PFSK-1 (cell line): ENCODE data around the gene TNIP1.

Experiments used
- FOXP2 ChIP-seq: optimal IDR thresholded peaks from 2 replicates; pipeline ENCODE3; 2011; ENCODE audit warnings: borderline replicate concordance, control low read depth, inconsistent platforms; ENCODE audit not compliant: insufficient read depth; ENCODE audit errors: extremely low read length, extremely low read depth
- POLR2AphosphoS5 ChIP-seq: IDR thresholded peaks from 2 replicates; pipeline ENCODE4 v1.6.1; 2012; ENCODE audit warnings: low read depth, mild to moderate bottlenecking, control low read depth, low read length, moderate library complexity
- REST ChIP-seq, 2 experiments: IDR thresholded peaks; 2 replicates each; pipeline versions ENCODE4 v1.6.1 to v1.8.0; 2011 to 2012; ENCODE audit warnings: low read depth in 2 of 2, low read length in 2 of 2, control low read depth in 1 of 2, inconsistent platforms in 1 of 2, mild to moderate bottlenecking in 1 of 2, moderate library complexity in 1 of 2; ENCODE audit not compliant: insufficient read depth in 1 of 2
- SIN3A ChIP-seq: IDR thresholded peaks from 2 replicates; pipeline ENCODE4 v1.6.1; 2012; ENCODE audit warnings: mild to moderate bottlenecking, low read length, moderate library complexity, borderline replicate concordance; ENCODE audit not compliant: insufficient read depth
- TAF1 ChIP-seq: IDR thresholded peaks from 2 replicates; pipeline ENCODE4 v1.6.1; 2012; ENCODE audit warnings: low read length, control low read depth, borderline replicate concordance; ENCODE audit not compliant: insufficient read depth

DNA sequence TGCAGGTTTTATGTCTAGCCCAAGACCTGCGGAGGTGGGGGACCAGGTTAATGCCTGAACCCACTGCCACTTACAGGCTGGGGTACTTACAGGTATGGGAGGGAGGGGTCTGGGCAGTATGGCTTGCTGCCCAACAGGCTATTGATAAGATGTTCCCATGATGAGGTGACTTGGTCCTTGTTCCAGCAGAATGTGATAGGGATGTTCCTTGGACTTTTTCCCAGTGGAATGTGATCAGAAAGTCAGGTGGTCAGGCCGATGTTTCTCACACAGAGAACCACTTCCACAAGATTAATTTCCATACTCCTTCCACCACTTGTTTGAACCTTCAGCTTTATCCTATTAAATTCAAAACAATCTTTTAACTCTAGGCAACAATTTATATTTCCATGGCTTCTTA lies 87.4 kb downstream of the TNIP1 start:
- no peak for TF ChIP-seq SIN3A
- no peak for TF ChIP-seq TAF1
- no peak for TF ChIP-seq POLR2AphosphoS5
- no peak for TF ChIP-seq REST (IDR thresholded peaks at IDR 0.05; ENCODE audit: insufficient read depth in 1 of 2, low read depth in 2 of 2, low read length in 2 of 2)
- TF ChIP-seq FOXP2: no peak
